Activated CD4-positive, alpha-beta T cell treated with anti-CD3 and anti-CD28 coated beads, Interleukin-2, amount 50 U/mL, for 1 hour (primary cell): ENCODE results near the gene METTL25.
"Not testable (repeated sequence)": the region's sequence is repeated elsewhere in the genome, so short reads cannot be mapped to it uniquely, and the experiment has no call there.

ENCODE experiments used
- DNase-seq: peaks from one replicate; pipeline ENCODE4 v3.0.0-alpha.2; 2020

Gene METTL25

GRCh38 chr12:82358200-82359114, at the start of gene METTL25, which contains the start of gene CCDC59:
METTL25 (plus strand) TSS chr12:82358529; CDS start chr12:82358566, 37 bp downstream.
CCDC59 (minus strand) TSS chr12:82358387; CDS start chr12:82358376, 11 bp downstream.
- DNase-seq = peak; percentile 97

- no peak for DNase-seq
These were observed 43.9 kb upstream of the METTL25 start for GRCh38 chr12:82314406-82314892.

GRCh38 chr12:82319276-82319675, 39.1 kb upstream of the METTL25 start:
- no peak for DNase-seq

- no peak for DNase-seq
These were observed 32.6 kb upstream of the METTL25 start for GRCh38 chr12:82325540-82326336.

- DNase-seq = no peak
These were observed 31.3 kb upstream of the METTL25 start for GRCh38 chr12:82326905-82327503.

GRCh38 chr12:82327861-82328260, 30.5 kb upstream of the METTL25 start:
- DNase-seq = no peak

GRCh38 chr12:82329508-82329907, 28.8 kb upstream of the METTL25 start:
- DNase-seq = no peak

- no peak for DNase-seq
These were observed 8.2 kb upstream of the METTL25 start for GRCh38 chr12:82350161-82350560.

- no peak for DNase-seq
These were observed 6.9 kb upstream of the METTL25 start for GRCh38 chr12:82351390-82351789.

GRCh38 chr12:82357340-82357739, 989 bp upstream of the METTL25 start:
- no peak for DNase-seq

- no peak for DNase-seq
These were observed 507 bp upstream of the METTL25 start for GRCh38 chr12:82357845-82358199.

- no peak for DNase-seq
These were observed 768 bp downstream of the METTL25 start for GRCh38 chr12:82359115-82359478.

GRCh38 chr12:82360834-82361233, 2.5 kb downstream of the METTL25 start:
- not testable (repeated sequence) for DNase-seq

- DNase-seq = no peak
These were observed 3.2 kb downstream of the METTL25 start for GRCh38 chr12:82361461-82361915.

GRCh38 chr12:82363990-82364389, 5.7 kb downstream of the METTL25 start:
- no peak for DNase-seq

- no peak for DNase-seq
These were observed 7.9 kb downstream of the METTL25 start for GRCh38 chr12:82366197-82366596.

GRCh38 chr12:82375201-82375600, 16.9 kb downstream of the METTL25 start:
- no peak for DNase-seq

- no peak for DNase-seq
These were observed 20.7 kb downstream of the METTL25 start for GRCh38 chr12:82378997-82379396.

- DNase-seq = no peak
These were observed 25.7 kb downstream of the METTL25 start for GRCh38 chr12:82383930-82384552.

GRCh38 chr12:82398879-82399278, 40.5 kb downstream of the METTL25 start:
- no peak for DNase-seq

GRCh38 chr12:82400819-82401218, 42.5 kb downstream of the METTL25 start:
- DNase-seq = no peak

- no peak for DNase-seq
These were observed 48.3 kb downstream of the METTL25 start for GRCh38 chr12:82406651-82407050.

- no peak for DNase-seq
These were observed 49.2 kb downstream of the METTL25 start for GRCh38 chr12:82407481-82407880.
